ENCODE measurements around the gene NCAPH2.

DNA sequence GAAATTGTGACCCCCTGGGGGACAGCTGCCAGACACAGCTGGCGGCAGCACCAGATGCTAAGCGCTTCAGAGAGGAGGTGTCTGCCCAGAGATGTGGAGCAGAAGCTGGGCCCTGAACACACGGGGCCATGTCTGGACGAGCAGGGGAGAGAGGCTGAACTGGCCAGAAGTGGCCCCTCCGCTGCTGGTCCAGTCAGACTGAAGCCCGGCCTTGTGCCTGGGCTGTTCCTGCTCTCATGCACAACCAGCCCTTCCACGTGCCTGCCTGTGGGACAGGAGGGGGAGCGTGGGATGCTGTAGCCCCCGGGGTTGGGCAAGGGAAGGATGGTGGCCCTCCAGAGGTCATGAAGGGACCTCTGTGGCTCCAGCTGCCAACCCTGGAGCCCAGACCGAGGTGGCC lies 24.9 kb upstream of the NCAPH2 start:
- no peak for TF ChIP-seq EP300 (IDR thresholded peaks at IDR 0.05)
- TF ChIP-seq CTCF (IDR thresholded peaks at IDR 0.05), result no peak
- no peak for TF ChIP-seq POLR2AphosphoS5 (IDR thresholded peaks at IDR 0.05)
- TF ChIP-seq POLR2A (IDR thresholded peaks at IDR 0.05), result no peak

All from gastroesophageal sphincter (tissue), 3 donors.